GM10266 (cell line): ENCODE results near the gene CDCA7.
A peak's percentile ranks its signal among the peaks of the same experiment; 100 is the strongest.

Experiments
- DNase-seq: peaks from one replicate; pipeline ENCODE4 v3.0.0; 2012; ENCODE audit errors: extremely low spot score
- TF ChIP-seq, protein P1 (sequence below): IDR thresholded peaks from 2 replicates; pipeline ENCODE4 v1.5.1; 2012; ENCODE audit warnings: mild to moderate bottlenecking, low read depth; ENCODE audit not compliant: control insufficient read depth, insufficient read depth; ENCODE audit errors: missing control alignments

CDCA7 gene

DNA sequence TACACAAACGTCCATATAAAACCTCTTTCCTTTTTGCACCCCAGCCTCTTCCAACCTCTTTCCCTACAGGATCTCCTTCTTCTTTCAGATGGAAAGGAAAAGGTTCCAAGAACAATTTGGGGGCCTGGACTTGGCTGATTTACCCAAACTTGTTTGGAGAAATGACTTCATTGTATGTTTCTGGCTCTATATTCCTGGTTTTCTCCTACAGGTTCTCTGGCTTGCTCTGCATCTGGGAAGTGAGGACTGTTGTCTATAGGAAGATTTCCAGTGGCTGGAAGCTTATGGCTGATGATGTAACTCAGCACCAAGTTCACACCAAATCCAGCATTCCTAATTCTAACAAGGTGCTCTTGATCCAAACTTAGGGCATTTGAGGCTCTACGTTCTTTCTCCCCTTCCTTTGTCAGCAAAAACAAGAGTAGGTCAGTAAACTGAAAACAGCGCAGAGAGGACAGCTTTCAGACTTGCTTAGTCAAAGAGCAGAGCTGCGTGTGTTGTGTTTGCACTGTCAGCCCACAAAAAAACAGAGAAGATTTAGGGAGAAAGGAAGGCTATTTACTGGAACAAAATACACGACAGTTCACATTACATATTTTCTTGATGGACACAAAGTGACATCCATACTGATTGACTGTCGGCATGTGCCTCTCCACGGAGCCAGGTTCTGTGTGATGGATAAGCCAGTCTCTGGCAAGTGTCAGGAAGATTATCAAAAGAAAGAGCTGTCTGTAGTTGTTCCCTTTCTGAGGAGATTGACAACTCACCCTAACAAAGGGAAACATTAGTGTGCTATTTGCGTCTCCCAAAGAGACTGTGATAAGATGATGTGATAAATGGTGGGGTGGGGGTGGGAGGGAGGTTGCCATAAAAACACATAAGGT lies 39.7 kb downstream of the CDCA7 start:
- DNase-seq: no peak
- TF ChIP-seq, protein P1, sequence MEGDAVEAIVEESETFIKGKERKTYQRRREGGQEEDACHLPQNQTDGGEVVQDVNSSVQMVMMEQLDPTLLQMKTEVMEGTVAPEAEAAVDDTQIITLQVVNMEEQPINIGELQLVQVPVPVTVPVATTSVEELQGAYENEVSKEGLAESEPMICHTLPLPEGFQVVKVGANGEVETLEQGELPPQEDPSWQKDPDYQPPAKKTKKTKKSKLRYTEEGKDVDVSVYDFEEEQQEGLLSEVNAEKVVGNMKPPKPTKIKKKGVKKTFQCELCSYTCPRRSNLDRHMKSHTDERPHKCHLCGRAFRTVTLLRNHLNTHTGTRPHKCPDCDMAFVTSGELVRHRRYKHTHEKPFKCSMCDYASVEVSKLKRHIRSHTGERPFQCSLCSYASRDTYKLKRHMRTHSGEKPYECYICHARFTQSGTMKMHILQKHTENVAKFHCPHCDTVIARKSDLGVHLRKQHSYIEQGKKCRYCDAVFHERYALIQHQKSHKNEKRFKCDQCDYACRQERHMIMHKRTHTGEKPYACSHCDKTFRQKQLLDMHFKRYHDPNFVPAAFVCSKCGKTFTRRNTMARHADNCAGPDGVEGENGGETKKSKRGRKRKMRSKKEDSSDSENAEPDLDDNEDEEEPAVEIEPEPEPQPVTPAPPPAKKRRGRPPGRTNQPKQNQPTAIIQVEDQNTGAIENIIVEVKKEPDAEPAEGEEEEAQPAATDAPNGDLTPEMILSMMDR: no peak

DNA sequence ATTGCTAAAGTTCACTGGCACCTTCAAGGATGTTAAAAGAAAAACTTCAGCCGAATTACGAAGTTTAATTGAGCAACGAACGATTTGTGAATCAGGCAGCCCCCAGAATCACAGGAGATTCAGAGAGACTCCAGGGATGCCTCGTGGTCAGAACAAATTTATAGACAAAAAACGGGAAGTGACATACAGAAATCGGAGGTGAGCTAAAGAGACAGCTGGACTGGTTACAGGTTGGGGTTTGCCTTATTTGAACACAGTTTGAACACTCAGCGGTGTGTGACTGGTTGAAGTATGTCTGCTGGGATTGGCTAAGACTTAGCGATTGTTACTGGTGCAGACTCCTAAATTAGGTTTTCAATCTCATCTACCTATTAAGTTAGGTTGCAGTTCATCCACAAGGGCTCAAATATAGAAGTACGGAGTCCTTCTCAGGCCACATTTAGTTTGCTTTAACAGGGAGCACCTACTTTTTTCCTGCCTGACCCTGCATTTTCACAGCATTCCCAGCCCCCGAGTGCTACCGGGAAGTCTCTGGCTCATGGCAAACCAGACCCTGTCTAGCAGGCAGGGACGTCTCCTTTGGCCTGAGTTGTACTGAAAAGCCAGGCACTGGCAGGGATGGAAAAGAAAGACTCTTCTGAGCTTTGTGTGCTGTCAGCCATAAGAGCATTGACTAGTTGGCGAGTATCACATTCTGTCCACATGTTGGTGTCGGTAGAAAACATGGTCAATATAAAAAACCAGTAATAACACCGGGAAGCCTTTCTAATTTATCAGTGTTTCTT lies 41.1 kb downstream of the CDCA7 start:
- no peak for DNase-seq
- TF ChIP-seq, protein P1: no peak

DNA sequence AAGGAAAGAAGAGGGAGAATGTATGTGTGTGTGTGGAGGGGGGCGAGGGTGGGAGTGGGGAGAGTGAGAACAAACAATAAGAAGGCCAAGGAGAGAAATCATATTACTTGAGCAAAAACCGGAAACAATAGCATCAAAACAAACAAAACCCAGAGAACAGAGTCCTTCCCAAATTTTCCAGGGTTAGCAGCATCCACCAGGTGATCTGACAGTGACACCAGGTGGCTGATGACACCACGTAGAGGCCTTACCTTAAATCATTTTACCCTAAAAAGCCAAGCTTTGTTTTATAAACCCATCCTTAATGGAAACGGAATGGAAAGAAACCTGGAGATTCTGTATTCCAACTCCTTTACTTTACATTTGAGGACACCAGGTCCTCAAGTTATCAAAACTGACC lies 42.9 kb downstream of the CDCA7 start:
- TF ChIP-seq, protein P1: peak; percentile 11
- DNase-seq: no peak

DNA sequence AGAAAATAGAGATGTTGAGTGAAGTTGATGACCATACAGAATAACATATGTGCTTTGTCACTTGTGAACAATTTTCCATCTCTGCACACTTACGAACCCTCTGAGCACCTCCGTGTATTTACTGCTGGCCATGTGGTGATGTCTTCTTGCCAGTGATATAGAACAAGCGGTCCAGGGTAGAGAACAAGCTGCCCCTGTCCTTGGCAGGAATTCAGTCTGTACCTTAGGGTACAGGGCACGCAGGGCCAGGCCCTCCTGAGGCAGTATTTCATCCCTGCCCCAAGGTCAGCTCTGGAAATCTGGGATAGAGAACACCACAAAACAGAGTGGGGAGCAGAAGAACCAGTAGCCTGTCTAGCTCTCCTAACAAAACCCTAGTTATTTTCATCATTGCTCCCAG lies 44.6 kb downstream of the CDCA7 start:
- TF ChIP-seq, protein P1: no peak

DNA sequence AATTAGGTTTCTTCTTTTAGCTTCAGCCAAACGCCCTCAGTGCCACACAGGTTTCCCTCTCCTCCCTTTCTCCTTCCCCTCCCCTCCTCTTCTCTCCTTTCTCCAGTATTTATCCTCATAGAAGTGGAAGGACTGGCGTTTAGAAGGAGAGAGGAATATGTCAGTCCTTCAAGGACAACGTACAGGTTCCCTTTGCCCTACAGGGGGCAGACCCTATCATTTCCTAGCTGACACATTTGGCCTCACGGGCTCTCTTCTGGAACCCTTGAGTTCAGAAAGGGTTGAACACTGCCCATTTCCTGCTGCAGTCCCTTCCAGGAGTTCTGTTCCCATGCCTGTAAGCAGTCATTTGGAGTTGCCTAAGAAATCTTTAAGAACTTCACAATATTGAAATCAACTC lies 46.1 kb downstream of the CDCA7 start:
- DNase-seq: no peak
- TF ChIP-seq, protein P1: peak; percentile 28

More for the DNA sequence above, 44.6 kb downstream of the CDCA7 start:
- no peak for DNase-seq

DNA sequence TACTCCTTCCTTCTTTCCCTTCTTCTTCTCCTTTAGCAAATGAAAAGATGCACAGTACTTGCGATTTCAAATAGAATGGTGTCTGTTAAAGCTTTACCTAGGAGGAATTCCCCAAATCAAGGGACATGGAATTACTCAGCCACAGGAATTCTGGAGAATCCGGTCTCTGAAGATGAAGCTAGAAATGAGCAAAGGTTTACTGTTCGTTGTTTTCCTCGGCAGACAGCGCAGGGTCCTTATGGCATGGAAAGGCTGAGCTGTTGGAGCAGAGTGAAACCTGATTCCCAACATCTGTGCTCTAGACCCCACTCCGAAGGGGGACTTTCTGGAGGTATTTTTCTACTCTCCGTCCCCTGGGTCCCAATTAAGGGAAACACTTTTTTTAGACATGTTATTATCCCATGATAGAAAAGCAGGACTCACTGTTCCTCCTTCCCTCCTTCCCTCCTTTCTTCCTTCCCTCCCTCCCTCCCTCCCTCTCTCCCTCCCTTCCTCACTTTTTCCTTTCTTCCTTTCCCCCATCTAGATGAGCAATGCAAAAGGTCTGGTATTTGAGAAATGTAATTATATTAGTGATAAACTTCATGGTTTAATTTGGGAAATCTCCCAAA lies 47.1 kb downstream of the CDCA7 start:
- no peak for DNase-seq
- TF ChIP-seq, protein P1: no peak
